ENCODE measurements around the gene FCHO2.

DNA sequence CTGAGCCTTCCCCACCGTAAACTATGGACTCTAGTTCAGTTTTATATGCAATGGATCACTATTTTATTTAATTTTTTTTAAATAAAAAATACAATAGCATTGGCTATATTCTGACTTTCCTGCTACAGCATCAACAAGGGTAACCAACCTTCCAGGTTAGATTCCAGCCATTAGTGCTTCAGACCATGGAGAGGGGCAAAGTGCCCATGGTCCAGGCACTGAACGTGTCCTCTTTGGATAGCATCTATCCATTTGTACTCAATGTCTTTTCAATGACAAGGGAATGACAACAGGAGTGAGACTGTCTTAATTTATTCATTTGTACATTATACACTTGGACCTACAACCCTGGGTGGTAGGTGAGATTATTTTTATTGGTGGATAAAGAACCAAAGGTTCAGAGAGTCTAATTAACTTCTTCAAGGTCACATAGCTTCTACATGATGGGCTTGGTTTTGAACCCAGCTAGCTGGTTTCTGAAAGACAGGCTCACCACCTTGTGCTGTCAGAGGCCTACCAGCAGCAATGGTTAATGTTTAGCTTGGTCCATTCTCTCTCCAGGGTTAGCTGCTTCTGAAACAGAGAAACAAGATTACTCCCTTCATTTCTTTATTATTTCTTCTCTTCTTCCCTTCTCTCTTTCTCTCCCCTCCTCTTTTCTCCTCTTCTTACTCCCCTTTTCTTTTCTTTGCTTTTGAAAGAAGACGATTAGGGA lies 176.0 kb downstream of the FCHO2 start:
- TF ChIP-seq POLR2AphosphoS5 (IDR thresholded peaks at IDR 0.05; ENCODE audit: insufficient read depth, low read depth, low read length) (no peak), POLR2A (IDR thresholded peaks at IDR 0.05; ENCODE audit: low read depth, low read length) (no peak), MYC (IDR thresholded peaks at IDR 0.05; ENCODE audit: low read depth, low read length) (no peak), EZH2 (IDR thresholded peaks at IDR 0.05; ENCODE audit: borderline replicate concordance, low read depth, low read length, severe bottlenecking) (no peak), JUN (IDR thresholded peaks at IDR 0.05; ENCODE audit: borderline replicate concordance, insufficient read depth, insufficient read length, low read depth) (no peak)
- TF ChIP-seq, protein P1, sequence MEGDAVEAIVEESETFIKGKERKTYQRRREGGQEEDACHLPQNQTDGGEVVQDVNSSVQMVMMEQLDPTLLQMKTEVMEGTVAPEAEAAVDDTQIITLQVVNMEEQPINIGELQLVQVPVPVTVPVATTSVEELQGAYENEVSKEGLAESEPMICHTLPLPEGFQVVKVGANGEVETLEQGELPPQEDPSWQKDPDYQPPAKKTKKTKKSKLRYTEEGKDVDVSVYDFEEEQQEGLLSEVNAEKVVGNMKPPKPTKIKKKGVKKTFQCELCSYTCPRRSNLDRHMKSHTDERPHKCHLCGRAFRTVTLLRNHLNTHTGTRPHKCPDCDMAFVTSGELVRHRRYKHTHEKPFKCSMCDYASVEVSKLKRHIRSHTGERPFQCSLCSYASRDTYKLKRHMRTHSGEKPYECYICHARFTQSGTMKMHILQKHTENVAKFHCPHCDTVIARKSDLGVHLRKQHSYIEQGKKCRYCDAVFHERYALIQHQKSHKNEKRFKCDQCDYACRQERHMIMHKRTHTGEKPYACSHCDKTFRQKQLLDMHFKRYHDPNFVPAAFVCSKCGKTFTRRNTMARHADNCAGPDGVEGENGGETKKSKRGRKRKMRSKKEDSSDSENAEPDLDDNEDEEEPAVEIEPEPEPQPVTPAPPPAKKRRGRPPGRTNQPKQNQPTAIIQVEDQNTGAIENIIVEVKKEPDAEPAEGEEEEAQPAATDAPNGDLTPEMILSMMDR (IDR thresholded peaks at IDR 0.05; ENCODE audit: extremely low read depth in 1 of 2, insufficient read depth in 1 of 2, low read depth in 1 of 2, low read length in 2 of 2): no peak
- TF ChIP-seq, protein P2, sequence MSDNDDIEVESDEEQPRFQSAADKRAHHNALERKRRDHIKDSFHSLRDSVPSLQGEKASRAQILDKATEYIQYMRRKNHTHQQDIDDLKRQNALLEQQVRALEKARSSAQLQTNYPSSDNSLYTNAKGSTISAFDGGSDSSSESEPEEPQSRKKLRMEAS (IDR thresholded peaks at IDR 0.05; ENCODE audit: insufficient read depth, insufficient read length): no peak
